ENCODE measurements around the gene DUSP16. TPM values are rescaled to one million over a fixed set of nuclear protein-coding genes. Genes with fewer than 3 reads are reported as not detected.
"Not testable (repeated sequence)": the region's sequence is repeated elsewhere in the genome, so short reads cannot be mapped to it uniquely, and the experiment has no call there.

Gene DUSP16
- total RNA-seq, 1 donor from 2014 or later = 24.2 TPM

DNA sequence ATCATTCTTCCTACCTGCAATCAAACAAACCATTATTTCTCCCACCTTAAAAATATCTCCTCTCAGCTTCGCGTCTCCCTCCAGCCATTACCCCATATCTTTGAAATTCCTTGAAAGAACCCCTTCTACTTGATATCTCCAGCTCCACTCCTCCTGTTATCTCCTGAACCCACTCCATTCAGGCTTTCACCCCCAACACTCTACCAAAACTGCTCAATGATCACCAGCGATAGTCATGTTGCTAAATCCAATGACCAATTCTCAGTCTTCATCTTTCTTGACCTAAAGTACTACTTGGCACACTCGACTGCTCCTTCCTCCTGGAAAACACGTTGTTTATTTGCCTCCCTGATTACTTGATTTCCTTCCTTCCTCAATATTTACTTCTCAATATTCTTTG is 70.1 kb downstream of the DUSP16 start:
- no peak for DNase-seq

DNA sequence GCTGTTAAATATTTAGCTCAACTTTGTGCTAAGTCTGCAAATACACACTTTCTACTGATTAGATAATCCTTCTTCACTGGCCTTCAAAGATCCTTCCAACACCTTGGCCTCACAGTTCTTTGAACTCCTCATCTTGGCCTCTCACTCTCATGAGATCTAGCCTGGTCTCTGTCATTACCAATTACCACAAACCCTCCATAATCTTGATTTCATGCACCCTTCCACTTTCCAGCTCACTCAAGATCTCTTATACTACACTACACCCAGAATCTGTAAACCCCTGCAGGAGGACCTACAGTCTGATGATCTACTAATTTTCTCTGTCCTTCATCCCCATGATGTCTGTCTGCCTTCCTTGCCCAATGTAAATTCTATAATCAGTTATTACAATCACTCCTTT is 71.1 kb downstream of the DUSP16 start:
- DNase-seq = no peak

DNA sequence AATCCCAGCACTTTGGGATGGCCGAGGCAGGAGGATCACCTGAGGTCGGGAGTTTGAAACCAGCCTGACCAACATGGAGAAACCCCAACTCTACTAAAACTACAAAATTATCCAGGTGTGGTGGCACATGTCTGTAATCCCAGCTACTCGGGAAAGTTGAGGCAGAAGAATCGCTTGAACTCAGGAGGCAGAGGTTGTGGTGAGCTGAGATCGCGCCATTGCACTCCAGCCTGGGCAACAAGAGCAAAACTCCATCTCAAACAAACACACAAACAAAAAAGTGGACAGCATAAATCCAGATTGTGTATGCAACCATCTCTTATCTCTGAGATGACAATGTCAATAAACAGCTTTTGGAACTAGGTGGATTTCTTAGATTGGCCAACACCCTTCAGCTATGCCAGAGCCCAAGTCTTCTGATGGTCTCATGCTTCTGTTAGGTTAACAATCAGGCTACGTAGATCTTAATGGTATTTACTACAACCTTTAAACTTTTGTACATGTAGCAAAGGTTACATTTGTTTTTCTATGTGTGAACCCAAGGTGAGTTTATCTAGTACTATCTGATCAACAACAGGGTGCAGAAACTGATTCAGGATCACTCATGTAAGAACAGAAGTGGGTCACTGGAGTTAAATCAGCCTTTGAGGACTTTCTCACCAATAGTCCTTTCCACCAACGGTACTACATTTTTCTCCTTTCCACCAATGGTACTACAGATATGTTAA is 73.7 kb downstream of the DUSP16 start:
- DNase-seq = no peak

DNA sequence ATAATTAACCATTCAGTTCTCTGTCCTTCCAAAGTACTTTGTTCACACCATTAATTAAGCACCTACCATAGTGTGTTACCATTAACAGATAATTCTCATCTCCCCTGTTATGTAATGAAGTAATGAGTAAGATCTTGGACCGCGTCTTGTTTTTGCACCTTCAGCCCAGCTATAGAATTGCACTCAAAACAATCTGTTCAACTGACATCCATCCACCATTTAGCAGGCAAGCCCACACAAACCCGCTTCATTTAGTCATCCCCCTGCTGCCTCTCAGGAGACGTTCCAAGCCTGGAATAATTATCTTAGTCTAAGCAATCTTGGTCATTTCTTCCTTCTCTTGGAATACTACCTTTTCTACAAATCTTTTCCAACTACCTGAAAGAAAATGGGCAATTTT is 74.4 kb downstream of the DUSP16 start:
- no peak for DNase-seq

DNA sequence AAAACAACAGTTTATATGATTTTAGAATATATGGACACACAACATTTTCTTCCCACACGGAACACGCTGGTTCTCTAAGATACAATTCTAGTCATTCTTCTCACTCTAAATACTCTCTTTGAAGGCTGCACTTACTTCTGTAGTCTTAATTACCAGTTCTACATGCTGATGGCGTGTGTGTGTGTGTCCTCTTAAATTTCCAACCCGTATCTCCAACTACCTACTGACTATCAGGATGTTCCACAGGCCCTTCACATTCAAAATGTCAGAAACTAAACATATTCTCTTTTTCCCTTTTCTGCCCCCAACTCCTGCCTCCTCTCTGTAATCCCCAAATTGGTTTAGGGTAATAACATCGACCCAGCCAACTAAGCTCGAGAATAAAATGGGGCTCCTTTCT is 75.2 kb downstream of the DUSP16 start:
- DNase-seq = no peak

DNA sequence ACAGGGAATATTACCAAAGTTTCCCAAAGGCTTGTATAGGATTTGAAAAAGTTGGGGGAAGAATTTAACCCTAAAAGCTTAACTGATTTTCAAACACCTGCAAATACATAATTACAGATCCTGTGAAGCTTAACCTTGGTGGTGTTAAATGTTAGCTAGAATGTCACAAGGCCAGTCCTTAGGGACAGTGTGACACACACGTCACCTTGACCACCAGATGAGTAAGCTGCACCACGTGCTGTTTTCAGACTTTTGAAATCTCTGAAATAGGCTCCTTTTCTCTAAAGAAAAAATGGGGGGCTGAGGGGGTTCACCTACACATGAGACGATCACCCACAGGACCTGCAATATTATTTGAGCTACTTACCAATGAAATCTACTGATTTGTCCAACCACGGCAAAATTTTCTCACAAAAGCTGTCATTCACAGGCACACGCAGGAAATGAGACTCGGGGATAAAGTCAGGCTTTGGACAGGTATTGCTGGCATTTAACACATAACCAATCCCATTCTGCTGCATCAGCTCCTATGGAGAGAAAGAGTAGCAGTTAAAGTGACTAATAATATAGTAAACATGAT is 75.9 kb downstream of the DUSP16 start:
- no peak for DNase-seq

DNA sequence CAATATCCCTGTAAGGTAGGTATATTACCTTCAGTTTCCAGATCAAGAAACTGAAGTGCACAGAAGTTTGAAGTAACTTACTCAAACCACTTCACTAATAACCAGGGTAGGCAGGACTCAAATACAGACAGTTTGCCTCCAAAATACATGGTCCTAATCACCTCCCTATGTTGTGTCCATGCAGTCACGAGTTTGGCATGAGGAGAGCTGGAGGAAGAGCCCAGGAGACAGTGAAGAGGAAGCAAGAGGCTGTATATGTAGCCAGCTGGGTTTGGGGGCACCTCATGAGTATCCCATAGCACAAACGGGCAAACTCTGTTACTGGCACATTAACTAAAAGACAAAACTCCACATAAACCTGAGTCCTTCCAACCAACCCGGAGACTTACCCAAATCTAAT is 79.2 kb downstream of the DUSP16 start:
- DNase-seq = no peak

DNA sequence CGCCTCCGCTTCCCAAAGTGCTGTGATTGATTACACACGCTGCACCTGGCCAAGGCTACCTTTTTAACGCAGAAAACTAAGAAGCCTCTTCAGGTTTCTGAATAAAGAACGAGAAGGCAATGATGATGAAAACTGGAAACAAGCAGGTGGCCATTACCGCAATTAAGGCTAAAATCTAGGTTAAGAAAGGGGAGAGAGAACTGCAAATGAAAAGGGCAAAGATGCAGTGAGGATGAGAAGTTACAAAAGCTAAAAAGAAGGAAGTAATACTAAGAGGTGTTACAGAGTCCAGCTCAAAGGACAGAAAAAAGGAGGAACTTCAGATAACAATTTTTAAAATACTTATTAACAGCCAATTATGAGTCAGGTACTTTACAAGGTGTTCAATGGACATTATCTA is 79.7 kb downstream of the DUSP16 start:
- DNase-seq = no peak

DNA sequence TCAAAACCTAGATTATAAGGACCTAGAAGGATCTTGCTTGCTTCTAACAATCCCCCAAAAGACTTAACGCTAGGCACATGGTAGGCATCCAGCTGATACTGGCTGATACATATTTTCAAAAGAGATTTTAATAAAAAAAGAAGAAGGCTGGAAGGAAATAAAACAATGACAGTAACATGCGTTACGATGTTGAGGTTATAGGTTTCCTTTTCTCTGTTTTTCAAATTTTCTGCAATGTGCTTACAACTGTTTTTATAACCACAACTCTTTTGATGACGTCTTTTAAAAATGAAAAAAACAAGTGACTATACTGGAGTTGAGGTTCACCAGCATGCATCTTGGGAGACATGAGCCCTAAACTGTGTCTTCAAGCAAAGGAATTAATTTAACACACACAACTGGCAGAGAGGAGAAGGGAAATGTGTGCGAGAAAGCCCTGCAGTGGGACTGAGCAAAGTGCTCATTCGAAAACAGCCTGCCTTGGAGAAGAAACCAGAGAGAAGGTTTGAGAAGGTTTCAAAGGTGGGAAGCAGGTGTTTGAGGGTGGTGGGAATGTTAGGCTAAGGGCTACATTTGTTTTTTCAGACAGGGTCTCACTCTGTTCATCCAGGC is 80.4 kb downstream of the DUSP16 start:
- no peak for DNase-seq

DNA sequence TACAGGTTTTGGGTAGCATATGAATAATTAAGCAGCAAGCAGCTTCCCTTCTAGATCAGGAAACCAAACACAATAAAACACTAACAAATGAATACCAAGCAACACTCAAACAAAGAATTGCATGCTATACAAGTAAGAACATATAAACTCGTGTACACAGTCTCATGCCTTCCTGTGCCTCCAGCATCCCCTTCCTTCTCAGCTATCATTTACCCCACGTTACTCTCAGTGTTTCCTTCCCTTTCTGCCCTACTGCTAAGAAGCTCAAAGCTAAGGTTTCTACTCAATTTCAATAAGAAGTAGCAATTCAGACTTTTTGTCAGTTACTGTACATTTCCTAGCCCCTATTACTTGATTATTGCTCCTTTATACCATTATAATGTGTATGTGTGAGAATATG is 81.0 kb downstream of the DUSP16 start:
- no peak for DNase-seq

DNA sequence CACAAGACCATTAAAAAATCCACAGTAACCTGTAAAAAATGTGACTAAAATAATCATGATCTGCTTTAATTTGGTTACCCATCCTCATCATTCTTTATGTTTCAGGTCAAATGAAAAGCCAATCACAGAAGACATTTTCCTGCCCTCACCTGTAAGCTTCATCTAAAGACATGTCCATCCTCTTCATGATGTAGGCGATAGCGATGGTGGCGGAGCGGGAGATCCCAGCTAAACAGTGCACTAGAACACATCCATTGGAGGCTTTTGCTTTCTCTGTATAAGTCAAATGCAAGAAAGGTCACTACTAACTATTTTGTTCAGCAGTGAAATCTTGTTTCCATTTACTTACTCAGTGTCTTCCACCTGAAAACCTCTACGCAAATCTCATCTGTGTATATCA is 82.6 kb downstream of the DUSP16 start:
- no peak for DNase-seq

DNA sequence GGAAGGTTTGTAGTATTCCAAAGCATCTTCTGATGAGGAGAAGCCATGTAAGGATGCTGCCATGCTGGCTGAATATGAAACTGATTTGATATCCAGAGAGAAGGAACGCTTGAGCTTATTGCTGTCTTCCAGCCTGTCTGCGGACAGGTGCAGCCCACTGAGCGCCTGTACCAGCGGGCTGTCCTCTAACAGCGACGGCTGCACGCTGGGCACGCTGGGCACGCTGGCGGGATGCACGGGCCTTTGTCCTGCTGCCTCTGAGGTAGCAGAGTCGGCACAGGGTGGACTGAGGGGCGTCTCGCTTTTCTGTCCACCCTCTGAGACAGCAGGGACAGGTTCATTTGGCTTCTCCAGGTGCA is 85.2 kb downstream of the DUSP16 start:
- DNase-seq = no peak

DNA sequence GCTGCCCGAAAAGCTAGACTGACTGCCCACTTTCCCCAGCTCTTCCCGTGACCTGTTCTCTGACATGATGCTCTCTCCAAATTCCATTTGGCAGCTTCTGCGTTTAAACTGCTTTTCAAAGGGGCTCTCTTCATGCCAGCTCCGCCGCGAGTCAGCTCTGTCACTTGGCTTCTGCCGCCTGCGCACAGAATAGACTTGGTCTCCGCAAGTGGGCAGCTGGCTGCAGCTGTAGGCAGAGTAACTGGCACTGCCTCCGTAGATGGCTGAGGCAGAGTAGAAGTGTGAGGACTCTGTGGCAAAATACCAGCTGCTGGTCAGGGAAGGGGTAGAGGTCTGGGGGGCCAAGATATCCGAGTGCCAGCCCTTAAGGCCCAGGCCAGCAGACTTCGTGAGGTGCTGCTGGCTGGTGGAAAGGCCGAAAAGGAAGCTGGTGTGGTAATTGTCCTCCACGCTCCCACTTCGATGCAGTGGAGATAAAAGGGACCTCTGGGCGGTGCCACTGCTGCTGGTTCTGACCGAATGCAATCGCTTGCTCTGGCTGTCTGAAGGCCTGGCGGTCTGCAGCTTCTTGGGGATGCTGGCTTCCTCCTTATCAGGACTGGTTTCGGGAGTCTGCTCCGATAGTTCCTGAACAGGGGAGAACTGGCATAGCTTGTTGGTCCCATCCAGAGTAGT is 85.7 kb downstream of the DUSP16 start:
- DNase-seq = no peak

DNA sequence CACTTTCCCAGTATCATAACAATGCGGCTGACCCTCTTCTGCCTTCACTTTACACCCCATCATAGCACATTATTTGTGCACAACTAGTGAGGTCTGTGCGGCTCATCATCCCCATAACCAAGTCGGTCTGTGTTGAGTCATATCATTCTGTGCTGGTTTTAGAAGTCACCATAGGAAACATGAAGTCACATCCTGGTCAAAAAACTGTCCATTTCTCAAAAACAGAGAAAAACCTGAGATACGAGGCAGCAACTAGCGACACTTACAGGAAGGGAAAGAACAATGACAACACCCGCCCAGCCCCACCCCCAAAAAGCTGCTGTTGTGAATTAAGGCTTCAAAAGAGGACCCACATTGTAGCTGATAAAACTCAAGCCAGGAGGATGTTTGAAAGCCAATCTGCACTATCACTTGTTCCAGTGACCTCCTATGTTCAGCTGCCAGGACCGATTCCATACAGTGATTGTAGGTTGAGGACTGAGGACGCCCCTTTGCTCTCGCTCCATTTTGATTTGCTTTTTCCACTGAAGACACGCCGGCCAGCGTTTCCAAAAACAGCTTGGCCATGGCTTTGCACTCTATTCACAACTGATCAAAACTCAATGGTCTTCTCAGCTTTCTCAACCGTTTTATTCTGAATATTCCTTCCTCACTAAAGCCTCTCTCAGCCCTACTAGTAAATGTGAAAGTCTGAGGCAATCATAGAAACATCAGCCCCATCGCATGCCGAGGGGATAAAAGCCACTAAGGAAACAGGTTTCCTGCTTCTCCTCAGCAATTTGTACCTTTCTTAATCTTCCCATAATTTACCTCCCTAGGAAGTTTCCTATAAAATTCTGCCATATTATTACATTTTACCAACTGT is 87.5 kb downstream of the DUSP16 start:
- DNase-seq = no peak

DNA sequence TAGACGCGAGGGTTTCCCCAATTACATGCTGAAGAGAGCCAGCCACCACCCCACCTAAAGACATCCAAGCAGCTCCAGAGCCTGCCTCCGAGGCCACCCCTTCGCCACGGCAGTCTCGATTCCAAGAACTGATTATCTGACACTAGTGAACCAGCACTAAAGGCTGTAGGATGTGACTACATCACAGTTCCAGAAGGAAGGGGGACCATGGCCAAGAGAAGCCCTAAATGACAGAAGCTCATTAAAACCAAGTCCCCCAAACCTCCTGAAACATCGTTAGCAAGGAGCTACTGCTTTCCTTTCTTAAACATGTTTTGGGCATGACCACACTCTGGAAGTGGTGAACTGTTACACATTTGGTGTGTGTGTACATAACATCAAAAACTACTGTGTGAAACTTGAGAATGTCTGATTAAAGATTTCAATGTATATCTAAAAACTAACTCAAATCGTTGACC is 88.2 kb downstream of the DUSP16 start:
- DNase-seq = no peak

DNA sequence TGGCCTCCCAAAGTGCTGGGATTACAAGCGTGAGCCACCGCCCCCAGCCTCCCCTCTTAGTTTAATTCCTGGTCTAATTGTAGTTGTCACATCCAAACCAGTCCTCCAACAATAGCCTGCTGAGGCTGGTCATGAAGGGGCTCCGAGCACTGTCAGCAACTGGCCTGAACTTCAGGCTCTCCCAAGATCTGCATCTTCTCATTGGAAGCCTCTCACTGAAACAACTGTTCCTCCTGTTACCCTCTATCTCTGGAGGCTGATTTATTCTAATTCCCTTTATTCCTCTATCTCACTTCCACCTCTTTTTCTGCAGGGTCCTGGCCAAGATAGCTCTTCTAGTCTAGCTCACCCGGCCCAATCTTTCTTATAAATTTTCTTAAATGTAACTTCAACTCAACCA is 89.4 kb downstream of the DUSP16 start:
- no peak for DNase-seq

DNA sequence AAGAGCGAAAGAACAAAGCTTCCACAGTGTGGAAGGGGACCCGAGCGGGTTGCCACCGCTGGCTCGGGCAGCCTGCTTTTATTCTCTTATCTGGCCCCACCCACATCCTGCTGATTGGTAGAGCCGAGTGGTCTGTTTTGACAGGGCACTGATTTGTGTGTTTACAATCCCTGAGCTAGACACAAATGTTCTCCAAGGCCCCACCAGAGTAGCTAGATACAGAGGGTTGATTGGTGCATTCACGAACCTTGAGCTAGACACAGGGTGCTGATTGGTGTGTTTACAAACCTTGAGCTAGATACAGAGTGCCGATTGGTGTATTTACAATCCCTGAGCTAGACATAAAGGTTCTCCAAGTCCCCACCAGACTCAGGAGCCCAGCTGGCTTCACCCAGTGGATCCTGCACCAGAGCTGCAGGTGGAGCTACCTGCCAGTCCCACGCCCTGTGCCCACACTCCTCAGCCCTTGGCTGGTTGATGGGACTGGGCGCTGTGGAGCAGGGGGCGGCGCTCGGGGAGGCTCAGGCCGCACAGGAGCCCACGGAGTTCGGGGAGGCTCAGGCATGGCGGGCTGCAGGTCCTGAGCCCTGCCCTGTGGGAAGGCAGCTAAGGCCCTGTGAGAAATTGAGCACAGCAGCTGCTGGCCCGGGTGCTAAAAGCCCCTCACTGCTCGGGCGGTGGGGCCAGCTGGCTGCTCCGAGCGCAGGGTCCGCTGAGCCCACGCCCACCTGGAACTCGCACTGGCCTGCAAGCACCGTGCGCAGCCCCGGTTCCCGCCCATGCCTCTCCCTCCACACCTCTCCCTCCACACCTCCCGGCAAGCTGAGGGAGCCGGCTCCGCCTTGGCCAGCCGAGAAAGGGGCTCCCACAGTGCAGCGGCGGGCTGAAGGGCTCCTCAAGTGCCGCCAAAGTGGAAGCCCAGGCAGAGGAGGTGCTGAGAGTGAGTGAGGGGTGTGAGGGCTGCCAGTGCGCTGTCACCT is 90.4 kb downstream of the DUSP16 start:
- DNase-seq = not testable (repeated sequence)

DNA sequence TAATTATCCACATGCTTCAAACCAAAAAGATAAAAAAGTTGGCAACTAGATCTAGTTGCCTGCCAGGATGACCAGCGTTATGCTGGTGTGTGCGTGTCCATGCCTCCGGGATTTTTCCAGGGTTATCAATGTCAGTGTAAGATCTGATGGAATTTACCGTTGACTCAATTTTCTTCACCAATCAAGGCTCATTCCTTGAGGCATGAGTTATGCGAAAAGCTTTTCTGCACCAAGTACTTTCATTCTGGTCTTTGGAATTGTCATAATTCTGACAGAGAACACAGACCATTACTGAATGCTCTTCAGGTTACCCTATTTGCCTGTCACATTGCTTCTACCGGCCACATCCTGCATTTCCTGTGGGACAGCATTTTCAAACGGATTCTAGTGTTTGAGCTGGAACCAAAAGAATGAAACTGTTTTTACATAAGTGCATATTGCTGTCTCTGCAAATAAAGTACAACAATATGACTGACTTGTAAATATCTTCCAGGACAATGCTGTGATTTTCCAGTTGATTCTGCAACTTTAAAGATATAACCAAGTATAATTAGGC is 91.8 kb downstream of the DUSP16 start:
- no peak for DNase-seq

DNA sequence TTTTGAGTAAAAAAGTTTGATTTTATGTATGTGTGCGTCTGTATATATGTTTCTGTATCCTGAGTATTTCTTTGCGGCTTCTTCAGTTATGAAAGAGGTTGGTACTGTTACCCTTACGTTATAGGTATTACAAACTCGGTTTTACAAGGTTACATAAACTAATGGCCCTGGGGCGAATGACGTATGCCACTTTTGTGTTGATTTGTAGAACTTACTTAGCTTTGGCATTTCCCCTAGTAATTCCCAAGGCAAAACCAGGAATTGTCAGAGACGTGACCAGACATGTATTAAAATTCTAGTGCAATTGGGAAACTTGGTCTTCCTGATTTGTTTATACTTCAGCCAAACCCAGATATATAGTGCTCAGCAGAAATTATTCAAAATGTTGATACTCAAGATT is 93.3 kb downstream of the DUSP16 start:
- no peak for DNase-seq

DNA sequence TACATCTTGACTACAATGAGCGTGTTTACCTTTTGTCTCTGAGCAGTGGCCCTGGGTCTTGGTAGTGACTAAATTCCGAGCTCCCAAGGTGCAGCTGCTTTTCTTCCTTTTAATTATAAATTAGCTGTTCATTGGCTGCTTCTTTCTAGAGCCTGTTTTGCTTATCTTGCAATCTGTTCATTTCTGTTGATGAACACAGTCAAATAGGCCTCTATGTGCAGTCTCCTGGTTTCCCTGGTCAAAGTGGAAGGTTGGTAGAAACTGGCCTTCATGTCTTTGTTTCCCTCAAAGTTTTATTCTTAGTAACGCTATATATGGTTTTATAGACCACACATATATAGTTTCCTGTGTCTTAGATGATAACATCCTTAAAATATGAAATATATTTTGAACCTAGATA is 94.1 kb downstream of the DUSP16 start:
- no peak for DNase-seq

Measured in skin of body (tissue), 2 donors.